Measurements from ENCODE around the gene STK32C.

Gene STK32C

DNA sequence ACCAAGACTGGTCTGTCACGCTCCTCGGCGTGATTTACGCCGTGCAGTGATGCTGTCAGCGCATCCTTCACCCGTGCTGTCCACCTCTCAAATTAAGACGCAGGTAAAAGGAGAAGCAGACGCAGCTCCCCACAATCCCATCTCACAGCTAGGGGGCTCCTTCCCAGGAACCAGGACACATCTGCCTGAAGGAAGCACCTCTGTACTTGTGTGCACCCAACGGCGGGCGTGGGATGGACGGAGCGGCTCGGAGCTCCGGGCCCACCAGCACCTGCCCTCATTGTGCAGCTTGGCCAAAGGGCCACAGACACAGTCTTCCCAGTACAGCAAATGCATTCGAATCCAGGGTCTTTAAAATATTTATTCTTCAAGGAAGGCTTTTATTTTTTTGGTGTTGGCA is 55.3 kb downstream of the STK32C start:
- no peak for FAIRE-seq
- DNase-seq (ENCODE audit: insufficient read length, low spot score) = no peak
- TF ChIP-seq SPI1 (IDR thresholded peaks at IDR 0.05; ENCODE audit: low read depth, low read length) (no peak), POLR2AphosphoS5 (IDR thresholded peaks at IDR 0.05; ENCODE audit: low read depth, low read length) (no peak), POU2F2 (IDR thresholded peaks at IDR 0.05; ENCODE audit: low read depth, low read length) (no peak)

DNA sequence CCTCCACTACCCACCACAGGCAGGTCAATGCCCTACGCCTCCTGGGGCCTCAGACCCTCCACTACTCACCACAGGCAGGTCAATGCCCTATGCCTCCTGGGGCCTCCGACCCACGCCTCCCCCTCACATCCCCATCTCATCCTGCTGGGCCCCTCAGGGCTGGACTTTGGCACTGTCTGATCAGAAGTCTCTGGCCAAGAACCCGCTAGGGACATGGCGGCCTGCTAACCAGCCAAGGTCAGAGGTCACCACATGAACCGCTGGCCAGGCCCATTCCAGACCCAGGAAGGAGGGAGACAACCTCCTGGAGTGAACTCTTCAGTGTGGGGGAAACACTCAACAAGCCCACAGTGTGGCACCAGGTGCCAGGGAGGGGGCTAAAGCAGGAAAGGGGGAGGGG is 55.8 kb downstream of the STK32C start:
- TF ChIP-seq POLR2AphosphoS5 (IDR thresholded peaks at IDR 0.05; ENCODE audit: low read depth, low read length) (no peak), PAX5 (IDR thresholded peaks at IDR 0.05; ENCODE audit: insufficient read depth, low read length, severe bottlenecking) (no peak), POLR2A (IDR thresholded peaks at IDR 0.05; ENCODE audit: low read depth, low read length) (no peak), TAF1 (IDR thresholded peaks at IDR 0.05; ENCODE audit: low read depth, low read length) (no peak), SPI1 (IDR thresholded peaks at IDR 0.05; ENCODE audit: low read depth, low read length) (no peak), POU2F2 (IDR thresholded peaks at IDR 0.05; ENCODE audit: low read depth, low read length) (no peak)
- no peak for FAIRE-seq
- DNase-seq (ENCODE audit: insufficient read length, low spot score) = no peak

DNA sequence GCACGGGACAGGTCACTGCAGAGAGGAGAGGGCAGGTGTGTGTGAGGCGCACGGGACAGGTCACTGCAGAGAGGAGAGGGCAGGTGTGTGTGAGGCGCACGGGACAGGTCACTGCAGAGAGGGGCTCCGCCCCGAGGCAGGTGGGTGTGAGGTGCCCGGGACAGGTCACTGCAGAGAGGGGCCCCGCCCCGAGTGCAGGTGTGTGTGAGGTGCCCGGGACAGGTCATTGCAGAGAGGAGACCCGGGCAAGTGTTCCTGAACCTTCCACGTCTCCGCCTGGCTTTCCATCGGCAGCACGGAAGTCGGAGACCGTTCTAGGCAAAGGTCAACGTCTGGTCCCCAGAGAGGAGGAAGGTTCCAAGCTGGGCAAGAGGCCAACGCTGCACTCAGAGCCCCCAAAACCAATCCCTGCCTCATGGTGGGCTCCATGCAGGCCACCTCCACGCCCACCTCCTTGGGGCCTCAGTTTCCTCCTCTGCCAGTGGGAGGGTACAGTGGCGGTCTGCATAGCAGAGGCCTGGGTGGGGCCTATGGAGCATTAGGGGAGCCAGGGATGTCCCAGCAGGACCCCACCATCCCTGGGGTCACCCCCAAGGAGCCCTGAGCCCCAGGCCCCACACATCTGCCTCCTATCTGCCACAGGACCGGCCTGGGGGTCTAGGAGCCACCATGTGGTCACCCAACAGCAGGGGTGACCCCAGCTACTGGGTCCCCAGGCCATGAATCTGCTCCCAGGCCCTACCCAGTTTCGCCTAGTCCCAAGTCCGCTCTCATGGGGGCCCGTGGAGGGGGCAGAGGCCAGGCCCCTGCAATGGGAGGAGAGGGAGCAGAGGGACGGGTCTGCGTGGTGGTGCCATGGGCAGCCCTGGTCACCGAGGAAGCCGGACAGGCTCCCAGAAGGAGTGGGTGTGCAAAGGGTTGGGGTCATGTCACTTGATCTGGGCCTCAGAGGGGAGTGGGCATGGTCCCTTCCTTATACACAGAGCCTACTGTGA is 57.0 kb downstream of the STK32C start:
- TF ChIP-seq POLR2A (IDR thresholded peaks at IDR 0.05; ENCODE audit: low read depth, low read length) = no peak
- no peak for TF ChIP-seq SPI1 (IDR thresholded peaks at IDR 0.05; ENCODE audit: low read depth, low read length)
- TF ChIP-seq POLR2AphosphoS5 (IDR thresholded peaks at IDR 0.05; ENCODE audit: low read depth, low read length) = no peak
- TF ChIP-seq PAX5 (IDR thresholded peaks at IDR 0.05; ENCODE audit: insufficient read depth, low read length, severe bottlenecking) = no peak
- no peak for TF ChIP-seq TAF1 (IDR thresholded peaks at IDR 0.05; ENCODE audit: low read depth, low read length)
- TF ChIP-seq POU2F2 (IDR thresholded peaks at IDR 0.05; ENCODE audit: low read depth, low read length) = no peak
- FAIRE-seq (no peak), DNase-seq (ENCODE audit: insufficient read length, low spot score) (no peak)

GRCh38 chr10:132249824-132250375 is 57.9 kb downstream of the STK32C start:
- TF ChIP-seq SPI1 (IDR thresholded peaks at IDR 0.05; ENCODE audit: low read depth, low read length) (no peak), POLR2AphosphoS5 (IDR thresholded peaks at IDR 0.05; ENCODE audit: low read depth, low read length) (no peak), POLR2A (IDR thresholded peaks at IDR 0.05; ENCODE audit: low read depth, low read length) (no peak), PAX5 (IDR thresholded peaks at IDR 0.05; ENCODE audit: insufficient read depth, low read length, severe bottlenecking) (no peak), POU2F2 (IDR thresholded peaks at IDR 0.05; ENCODE audit: low read depth, low read length) (no peak), TAF1 (IDR thresholded peaks at IDR 0.05; ENCODE audit: low read depth, low read length) (no peak)
- FAIRE-seq = no peak
- DNase-seq (ENCODE audit: insufficient read length, low spot score) = no peak

- no peak for DNase-seq (ENCODE audit: insufficient read length, low spot score)
- TF ChIP-seq POLR2A (IDR thresholded peaks at IDR 0.05; ENCODE audit: low read depth, low read length) (no peak), POLR2AphosphoS5 (IDR thresholded peaks at IDR 0.05; ENCODE audit: low read depth, low read length) (no peak), SPI1 (IDR thresholded peaks at IDR 0.05; ENCODE audit: low read depth, low read length) (no peak), POU2F2 (IDR thresholded peaks at IDR 0.05; ENCODE audit: low read depth, low read length) (no peak), PAX5 (IDR thresholded peaks at IDR 0.05; ENCODE audit: insufficient read depth, low read length, severe bottlenecking) (no peak)
- no peak for FAIRE-seq
Observed at GRCh38 chr10:132249226-132249724, 58.5 kb downstream of the STK32C start.

DNA sequence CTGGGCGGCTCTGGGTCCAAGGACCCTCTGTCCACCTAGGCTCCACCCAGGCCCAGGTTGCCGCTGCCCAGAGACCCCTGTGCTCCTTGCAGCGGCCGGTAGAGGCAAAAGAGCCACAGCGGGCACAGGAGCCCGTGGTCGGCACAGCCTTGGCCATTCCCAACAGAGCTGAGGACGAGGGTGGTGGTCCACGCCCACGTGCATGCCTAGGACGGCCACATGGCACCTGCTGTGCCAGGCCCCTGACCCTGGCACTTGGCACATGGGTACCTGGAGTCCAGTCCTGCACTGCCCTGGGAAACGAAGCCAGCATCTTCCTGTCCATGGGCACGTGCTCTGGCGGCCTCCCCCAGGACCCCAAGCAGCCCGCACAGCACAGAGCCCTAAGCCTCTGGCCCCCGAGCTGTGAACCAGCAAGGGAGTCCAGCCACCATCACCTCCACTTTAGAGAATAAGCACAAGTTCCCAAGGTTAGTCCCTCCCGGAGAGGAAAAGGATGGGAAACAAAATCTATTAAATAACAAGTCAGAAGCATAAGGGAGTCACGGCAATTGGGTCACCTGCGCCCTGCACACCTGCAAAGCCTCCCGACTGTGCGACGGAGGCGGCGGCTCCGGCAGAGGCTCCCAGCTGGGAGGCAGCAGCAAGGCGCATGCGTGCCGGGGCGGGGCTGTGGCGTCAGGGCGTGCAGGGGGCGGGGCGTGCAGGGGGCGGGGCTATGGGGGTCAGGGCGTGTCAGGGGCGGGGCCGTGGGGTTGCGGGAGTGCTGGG is 59.1 kb downstream of the STK32C start:
- DNase-seq (ENCODE audit: insufficient read length, low spot score) = no peak
- no peak for FAIRE-seq
- TF ChIP-seq POLR2A (IDR thresholded peaks at IDR 0.05; ENCODE audit: low read depth, low read length) (no peak), SPI1 (IDR thresholded peaks at IDR 0.05; ENCODE audit: low read depth, low read length) (no peak), PAX5 (IDR thresholded peaks at IDR 0.05; ENCODE audit: insufficient read depth, low read length, severe bottlenecking) (no peak), POU2F2 (IDR thresholded peaks at IDR 0.05; ENCODE audit: low read depth, low read length) (no peak), POLR2AphosphoS5 (IDR thresholded peaks at IDR 0.05; ENCODE audit: low read depth, low read length) (no peak), TAF1 (IDR thresholded peaks at IDR 0.05; ENCODE audit: low read depth, low read length) (no peak)

DNA sequence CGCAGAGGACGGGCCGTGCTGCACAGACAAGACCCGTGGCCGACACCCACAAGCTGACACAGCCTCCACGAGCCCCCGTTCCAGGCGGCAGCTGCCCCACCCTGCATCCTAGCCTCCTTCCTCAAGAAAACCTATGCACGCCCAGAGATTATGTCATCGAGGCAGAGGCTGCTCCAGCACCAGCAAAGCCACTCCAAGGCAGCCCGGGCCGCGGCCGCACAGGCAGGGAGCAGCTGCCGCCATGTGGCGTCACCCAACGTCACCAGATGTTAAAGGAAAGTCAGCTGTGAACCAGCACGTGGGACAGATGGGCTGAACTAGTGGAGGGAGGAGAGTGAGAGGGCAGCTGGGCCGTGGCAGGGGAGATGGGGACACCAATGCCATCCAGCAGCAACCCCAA is 59.8 kb downstream of the STK32C start:
- no peak for FAIRE-seq
- no peak for TF ChIP-seq TAF1 (IDR thresholded peaks at IDR 0.05; ENCODE audit: low read depth, low read length)
- TF ChIP-seq SPI1 (IDR thresholded peaks at IDR 0.05; ENCODE audit: low read depth, low read length) = no peak
- TF ChIP-seq PAX5 (IDR thresholded peaks at IDR 0.05; ENCODE audit: insufficient read depth, low read length, severe bottlenecking) = no peak
- no peak for TF ChIP-seq POLR2A (IDR thresholded peaks at IDR 0.05; ENCODE audit: low read depth, low read length)
- no peak for TF ChIP-seq POLR2AphosphoS5 (IDR thresholded peaks at IDR 0.05; ENCODE audit: low read depth, low read length)
- no peak for TF ChIP-seq POU2F2 (IDR thresholded peaks at IDR 0.05; ENCODE audit: low read depth, low read length)
- DNase-seq (ENCODE audit: insufficient read length, low spot score) = no peak

DNA sequence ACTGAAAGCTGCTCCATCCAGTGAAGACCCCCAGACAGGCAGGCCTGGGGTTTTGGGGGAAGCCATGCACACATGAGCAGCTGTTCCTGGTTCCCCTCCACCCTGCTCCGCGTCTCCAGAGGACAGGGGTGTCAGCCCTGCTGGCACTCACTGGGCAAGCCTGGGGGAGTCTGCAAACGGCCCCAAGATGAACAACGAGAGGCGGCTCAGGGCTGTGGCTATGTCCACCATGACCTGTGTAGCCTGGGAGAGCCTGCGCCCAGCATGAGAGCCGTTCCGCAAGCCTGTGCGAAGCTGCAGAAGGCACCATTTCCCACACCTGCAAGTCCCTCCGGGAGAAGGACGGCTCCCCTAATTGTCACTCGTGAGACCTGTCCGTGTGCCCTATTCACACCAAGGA is 61.5 kb downstream of the STK32C start:
- TF ChIP-seq POLR2AphosphoS5 (IDR thresholded peaks at IDR 0.05; ENCODE audit: low read depth, low read length) = no peak
- no peak for TF ChIP-seq POLR2A (IDR thresholded peaks at IDR 0.05; ENCODE audit: low read depth, low read length)
- no peak for TF ChIP-seq PAX5 (IDR thresholded peaks at IDR 0.05; ENCODE audit: insufficient read depth, low read length, severe bottlenecking)
- no peak for TF ChIP-seq TAF1 (IDR thresholded peaks at IDR 0.05; ENCODE audit: low read depth, low read length)
- TF ChIP-seq POU2F2 (IDR thresholded peaks at IDR 0.05; ENCODE audit: low read depth, low read length) = no peak
- TF ChIP-seq SPI1 (IDR thresholded peaks at IDR 0.05; ENCODE audit: low read depth, low read length) = no peak
- FAIRE-seq = no peak
- DNase-seq (ENCODE audit: insufficient read length, low spot score) = no peak

DNA sequence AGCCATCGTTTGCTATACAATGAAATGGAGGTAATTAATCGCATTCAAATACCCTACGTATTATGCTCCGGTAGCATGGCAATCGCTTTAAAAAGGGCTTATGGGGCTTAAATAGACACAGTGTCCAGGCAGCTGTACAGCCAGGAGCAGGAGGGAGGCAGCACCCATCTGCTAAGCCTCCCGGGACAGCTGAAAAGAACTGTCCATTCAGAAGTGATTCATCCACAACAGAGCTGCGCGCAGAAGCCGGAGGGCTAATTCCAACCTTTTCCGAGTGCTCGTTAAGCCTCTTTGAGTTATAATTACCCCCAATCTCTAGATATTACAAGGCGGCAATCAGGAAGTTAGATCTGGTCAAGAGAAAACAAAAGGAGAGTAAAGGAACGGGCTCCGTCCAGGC is 62.7 kb downstream of the STK32C start:
- FAIRE-seq (no peak), DNase-seq (ENCODE audit: insufficient read length, low spot score) (no peak)
- TF ChIP-seq SPI1 (IDR thresholded peaks at IDR 0.05; ENCODE audit: low read depth, low read length) (no peak), POLR2A (IDR thresholded peaks at IDR 0.05; ENCODE audit: low read depth, low read length) (no peak), POLR2AphosphoS5 (IDR thresholded peaks at IDR 0.05; ENCODE audit: low read depth, low read length) (no peak), TAF1 (IDR thresholded peaks at IDR 0.05; ENCODE audit: low read depth, low read length) (no peak), POU2F2 (IDR thresholded peaks at IDR 0.05; ENCODE audit: low read depth, low read length) (no peak), PAX5 (IDR thresholded peaks at IDR 0.05; ENCODE audit: insufficient read depth, low read length, severe bottlenecking) (no peak)
